GM21723 (cell line): ENCODE data around the gene RING1.

Experiments used
- ATAC-seq: cut with Tn5 transposase; IDR thresholded peaks from one replicate; pipeline ENCODE4 v1.9.1; 2021; ENCODE audit warnings: mild to moderate bottlenecking, moderate library complexity; ENCODE audit not compliant: unreplicated experiment

The RING1 gene

GRCh38 chr6:33192105-33192646 is 16.1 kb upstream of the RING1 start, which contains the start of gene COL11A2:
Gene COL11A2, minus strand, starts transcription at chr6:33192467. Its CDS starts 227 bp downstream, at chr6:33192240.
- no peak for ATAC-seq

- ATAC-seq: no peak
Observed at GRCh38 chr6:33192671-33193602, 15.4 kb upstream of the RING1 start.

GRCh38 chr6:33193619-33194018 is 14.7 kb upstream of the RING1 start:
- ATAC-seq: no peak

- no peak for ATAC-seq
Observed at GRCh38 chr6:33194431-33194979, 13.8 kb upstream of the RING1 start.

GRCh38 chr6:33195304-33196165 is 12.8 kb upstream of the RING1 start:
- no peak for ATAC-seq

- no peak for ATAC-seq
Observed at GRCh38 chr6:33197431-33198048, 10.8 kb upstream of the RING1 start.

GRCh38 chr6:33198159-33198852 is 10.0 kb upstream of the RING1 start:
- ATAC-seq: no peak

- no peak for ATAC-seq
Observed at GRCh38 chr6:33198853-33199436, 9.4 kb upstream of the RING1 start.

- ATAC-seq: peak; percentile 29
Observed at GRCh38 chr6:33199687-33200218, 8.5 kb upstream of the RING1 start.

GRCh38 chr6:33200219-33201146 is 7.8 kb upstream of the RING1 start, which contains the start of the genes RXRB and SLC39A7:
Gene RXRB, minus strand, starts transcription at chr6:33200665. Its CDS starts 189 bp downstream, at chr6:33200476.
Gene SLC39A7, plus strand, starts transcription at chr6:33200867. Its CDS starts 379 bp downstream, at chr6:33201246.
- ATAC-seq: peak; percentile 54

- no peak for ATAC-seq
Observed at GRCh38 chr6:33201147-33201545, 7.2 kb upstream of the RING1 start.

- no peak for ATAC-seq
Observed at GRCh38 chr6:33201935-33202334, 6.4 kb upstream of the RING1 start.

GRCh38 chr6:33202799-33203198 is 5.5 kb upstream of the RING1 start:
- ATAC-seq: no peak

GRCh38 chr6:33203443-33204164 is 4.7 kb upstream of the RING1 start:
- no peak for ATAC-seq

GRCh38 chr6:33204165-33204414 is 4.2 kb upstream of the RING1 start:
- ATAC-seq: no peak

- ATAC-seq: peak; percentile 45
Observed at GRCh38 chr6:33204415-33205190, 3.7 kb upstream of the RING1 start, which contains the start of gene HSD17B8. Gene HSD17B8, plus strand, starts transcription at chr6:33204655. Its CDS starts 14 bp downstream, at chr6:33204669.
